Measurements from ENCODE around the gene COMMD3. TPM values are rescaled to one million over a fixed set of nuclear protein-coding genes. Genes with fewer than 3 reads are reported as not detected.

COMMD3 gene
- total and polyA plus RNA-seq, 2 donors (not counting 1 experiment from before 2014, with no cell fraction given), result 46.0 to 74.3 TPM

- no peaks in the 10 kb centered on the region for H4K20me1 ChIP-seq (ENCODE audit: control insufficient read depth, insufficient read depth, low read length, poor library complexity, severe bottlenecking)
- no peak overlapping the region for H3K27ac ChIP-seq (ENCODE audit: low read length in 2 of 2)
- H3K9ac ChIP-seq (ENCODE audit: low read length), result no peak overlapping the region
- no peak overlapping the region for H3K4me3 Mint-ChIP-seq
- no peak for ATAC-seq (ENCODE audit: low read depth)
- DNase-seq, result no peak
- H3K27me3 ChIP-seq (replicated peaks in 1 of 4; ENCODE audit: control extremely low read depth in 1 of 4, control insufficient read depth in 3 of 4, insufficient read depth in 4 of 4, low read length in 3 of 4), result no peaks in the 10 kb centered on the region
- no peak overlapping the region for H2AFZ ChIP-seq (ENCODE audit: insufficient read depth, low read depth, low read length, poor library complexity, severe bottlenecking)
- ChIA-PET POLR2A (no interaction called here), CTCF (no interaction called here)
- H3K9me3 Mint-ChIP-seq (ENCODE audit: insufficient read depth), result no peaks in the 10 kb centered on the region
- no peaks in the 10 kb centered on the region for H3K9me3 ChIP-seq (ENCODE audit: control extremely low read depth in 1 of 3, control insufficient read depth in 2 of 3, insufficient read depth in 1 of 3, low read length in 2 of 3)
- no peak overlapping the region for H3K4me3 ChIP-seq (ENCODE audit: control extremely low read depth in 1 of 5, extremely low read depth in 1 of 5, insufficient read depth in 1 of 5, low read depth in 2 of 5, low read length in 4 of 5)
- intact Hi-C loops (cut with micrococcal nuclease), result no loop called here
- no peak overlapping the region for H3K4me2 ChIP-seq (replicated peaks; ENCODE audit: low read depth, low read length, poor library complexity, severe bottlenecking)
- no peaks in the 10 kb centered on the region for H3K79me2 ChIP-seq (ENCODE audit: control insufficient read depth, insufficient read depth, low read length)
- no peaks in the 10 kb centered on the region for H3K27me3 Mint-ChIP-seq
- no peaks in the 10 kb centered on the region for H3K36me3 ChIP-seq (replicated peaks in 1 of 2; ENCODE audit: control extremely low read depth in 1 of 2, control insufficient read depth in 1 of 2, extremely low read depth in 1 of 2, insufficient read depth in 2 of 2, low read length in 1 of 2)
- TF ChIP-seq EZH2 (IDR thresholded peaks at IDR 0.05; ENCODE audit: borderline replicate concordance, insufficient read depth, low read depth, low read length, poor library complexity, severe bottlenecking), result no peak
- TF ChIP-seq CTCF (IDR thresholded peaks at IDR 0.05), result no peak
- peaks cover 5 to 8% of the 10 kb centered on the region in 2 donors for H3K4me1 ChIP-seq (ENCODE audit: control insufficient read depth in 2 of 2, insufficient read depth in 2 of 2, low read length in 2 of 2)
- H3K27ac Mint-ChIP-seq, result no peak overlapping the region
- peaks cover 12% of the 10 kb centered on the region for H3K4me1 Mint-ChIP-seq
Measured at GRCh38 chr10:22310928-22311327, 5.3 kb upstream of the COMMD3 start.

- H3K9me3 ChIP-seq (ENCODE audit: control extremely low read depth in 1 of 3, control insufficient read depth in 2 of 3, insufficient read depth in 1 of 3, low read length in 2 of 3), result no peaks in the 10 kb centered on the region
- no peaks in the 10 kb centered on the region for H4K20me1 ChIP-seq (ENCODE audit: control insufficient read depth, insufficient read depth, low read length, poor library complexity, severe bottlenecking)
- H3K9ac ChIP-seq (ENCODE audit: low read length), result no peak overlapping the region
- ChIA-PET CTCF (interaction anchor here (1.1 to 4.1 kb wide), 3 partner anchors 61 to 606 kb away, joined by 3 to 34 read pairs (median 25); no protein-coding TSS in a partner anchor), POLR2A (interaction anchor here (1.3 to 4.7 kb wide), 5 partner anchors 10 to 122 kb away, joined by 4 to 27 read pairs (median 25); no protein-coding TSS in a partner anchor)
- H3K4me2 ChIP-seq (replicated peaks; ENCODE audit: low read depth, low read length, poor library complexity, severe bottlenecking), result peak overlapping the region; percentile 85
- intact Hi-C loops (cut with micrococcal nuclease), result loop anchor here (2.0 to 5.0 kb wide), 4 partner anchors 292 to 782 kb away; partner anchors contain the start of gene PIP4K2A
- H3K4me1 Mint-ChIP-seq, result peaks cover 32% of the 10 kb centered on the region
- no CpG with 5 or more reads among the region's 2 CpGs for WGBS (ENCODE audit: insufficient coverage)
- H3K27ac Mint-ChIP-seq, result peak overlapping the region; percentile 96
- H3K4me3 ChIP-seq (ENCODE audit: control extremely low read depth in 1 of 5, extremely low read depth in 1 of 5, insufficient read depth in 1 of 5, low read depth in 2 of 5, low read length in 4 of 5), result no peak overlapping the region
- H3K4me1 ChIP-seq (ENCODE audit: control insufficient read depth in 2 of 2, insufficient read depth in 2 of 2, low read length in 2 of 2), result peaks cover 18 to 30% of the 10 kb centered on the region in 2 donors
- no peaks in the 10 kb centered on the region for H3K27me3 ChIP-seq (replicated peaks in 1 of 4; ENCODE audit: control extremely low read depth in 1 of 4, control insufficient read depth in 3 of 4, insufficient read depth in 4 of 4, low read length in 3 of 4)
- no peaks in the 10 kb centered on the region for H3K36me3 ChIP-seq (replicated peaks in 1 of 2; ENCODE audit: control extremely low read depth in 1 of 2, control insufficient read depth in 1 of 2, extremely low read depth in 1 of 2, insufficient read depth in 2 of 2, low read length in 1 of 2)
- peak overlapping the region; percentile 88 for H3K4me3 Mint-ChIP-seq
- peaks cover 20% of the 10 kb centered on the region for H3K79me2 ChIP-seq (ENCODE audit: control insufficient read depth, insufficient read depth, low read length)
- no peaks in the 10 kb centered on the region for H3K9me3 Mint-ChIP-seq (ENCODE audit: insufficient read depth)
- TF ChIP-seq CTCF (IDR thresholded peaks at IDR 0.05) (no peak), EZH2 (IDR thresholded peaks at IDR 0.05; ENCODE audit: borderline replicate concordance, insufficient read depth, low read depth, low read length, poor library complexity, severe bottlenecking) (no peak)
- ATAC-seq (ENCODE audit: low read depth), result no peak
- H3K27ac ChIP-seq (ENCODE audit: low read length in 2 of 2), result no peak overlapping the region
- DNase-seq, result peak; percentile 20
- H2AFZ ChIP-seq (ENCODE audit: insufficient read depth, low read depth, low read length, poor library complexity, severe bottlenecking), result peak overlapping the region; percentile 79
- H3K27me3 Mint-ChIP-seq, result no peaks in the 10 kb centered on the region
Measured at GRCh38 chr10:22314852-22315251, 1.3 kb upstream of the COMMD3 start.

Data from B cell (primary cell).